Measurements from ENCODE around the gene FAM210A.
"Not testable (repeated sequence)": the region's sequence is repeated elsewhere in the genome, so short reads cannot be mapped to it uniquely, and the experiment has no call there.

DNA sequence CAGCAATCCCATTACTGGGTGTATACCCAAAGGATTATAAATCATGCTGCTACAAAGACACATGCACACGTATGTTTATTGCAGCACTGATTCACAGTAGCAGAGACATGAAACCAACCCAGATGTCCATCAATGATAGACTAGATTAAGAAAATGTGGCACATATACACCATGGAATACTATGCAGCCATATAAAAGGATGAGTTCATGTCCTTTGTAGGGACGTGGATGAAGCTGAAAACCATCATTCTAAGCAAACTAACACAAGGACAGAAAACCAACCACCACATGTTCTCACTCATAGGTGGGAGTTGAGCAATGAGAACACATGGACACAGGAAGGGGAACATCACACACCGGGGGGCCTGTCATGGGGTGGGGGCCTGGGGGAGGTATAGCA, 25.2 kb upstream of the FAM210A start:
- not testable (repeated sequence) for TF ChIP-seq EZH2phosphoT487 (IDR thresholded peaks at IDR 0.05; ENCODE audit: low read depth)
- TF ChIP-seq, protein P1, sequence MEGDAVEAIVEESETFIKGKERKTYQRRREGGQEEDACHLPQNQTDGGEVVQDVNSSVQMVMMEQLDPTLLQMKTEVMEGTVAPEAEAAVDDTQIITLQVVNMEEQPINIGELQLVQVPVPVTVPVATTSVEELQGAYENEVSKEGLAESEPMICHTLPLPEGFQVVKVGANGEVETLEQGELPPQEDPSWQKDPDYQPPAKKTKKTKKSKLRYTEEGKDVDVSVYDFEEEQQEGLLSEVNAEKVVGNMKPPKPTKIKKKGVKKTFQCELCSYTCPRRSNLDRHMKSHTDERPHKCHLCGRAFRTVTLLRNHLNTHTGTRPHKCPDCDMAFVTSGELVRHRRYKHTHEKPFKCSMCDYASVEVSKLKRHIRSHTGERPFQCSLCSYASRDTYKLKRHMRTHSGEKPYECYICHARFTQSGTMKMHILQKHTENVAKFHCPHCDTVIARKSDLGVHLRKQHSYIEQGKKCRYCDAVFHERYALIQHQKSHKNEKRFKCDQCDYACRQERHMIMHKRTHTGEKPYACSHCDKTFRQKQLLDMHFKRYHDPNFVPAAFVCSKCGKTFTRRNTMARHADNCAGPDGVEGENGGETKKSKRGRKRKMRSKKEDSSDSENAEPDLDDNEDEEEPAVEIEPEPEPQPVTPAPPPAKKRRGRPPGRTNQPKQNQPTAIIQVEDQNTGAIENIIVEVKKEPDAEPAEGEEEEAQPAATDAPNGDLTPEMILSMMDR (IDR thresholded peaks at IDR 0.05; ENCODE audit: low read depth, low read length): not testable (repeated sequence)

Measured in OCI-LY3 (cell line).